ENCODE results near the gene KRTAP10-3. TPM values are rescaled to one million over a fixed set of nuclear protein-coding genes. Genes with fewer than 3 reads are reported as not detected.

Gene KRTAP10-3
- total RNA-seq, 1 experiment from 2014 or later, result not detected

GRCh38 chr21:44517175-44517899 lies 41.3 kb downstream of the KRTAP10-3 start:
- DNase-seq (ENCODE audit: low read depth, low spot score), result no peak
- Histone ChIP-seq H3K27me3 (ENCODE audit: control insufficient read depth, insufficient read depth, low read length) (no peaks in the 10 kb centered on the region), H3K4me3 (ENCODE audit: low read depth in 2 of 2, low read length in 2 of 2) (peak overlapping the region in 1 of 2 experiments; percentile 36; a peak in 1 of 4 replicates), H3K36me3 (ENCODE audit: control insufficient read depth, insufficient read depth, low read length) (peaks cover 2% of the 10 kb centered on the region; the same call in 1 of the 2 replicates), H3K9me3 (ENCODE audit: control insufficient read depth, insufficient read depth, low read depth, low read length) (no peaks in the 10 kb centered on the region), H3K4me1 (ENCODE audit: control insufficient read depth, insufficient read depth, low read length) (no peaks in the 10 kb centered on the region), H3K27ac (ENCODE audit: low read length) (no peak overlapping the region)
- ChIA-PET CTCF (no interaction called here), POLR2A (no interaction called here)
- in situ Hi-C loops (cut with HindIII; ENCODE audit: low pct_unique_long_range_greater_than_20kb, low sequenced_read_pairs), result no loop called here
- TF ChIP-seq TCF7L2 (IDR thresholded peaks at IDR 0.05; ENCODE audit: low read depth, low read length) (no peak), SIN3A (IDR thresholded peaks at IDR 0.05; ENCODE audit: borderline replicate concordance, insufficient read depth, low read depth, low read length) (no peak), POLR2AphosphoS5 (IDR thresholded peaks at IDR 0.05; ENCODE audit: low read depth, low read length) (no peak), REST (IDR thresholded peaks at IDR 0.05; ENCODE audit: insufficient read depth in 1 of 2, low read depth in 2 of 2, low read length in 1 of 2) (no peak), CTCF (IDR thresholded peaks at IDR 0.05) (no peak)
- ATAC-seq, result no peak
- intact Hi-C loops (cut with micrococcal nuclease; ENCODE audit: unreplicated experiment), result loop anchor here (10.0 kb wide), 1 partner anchor 267 kb away; no protein-coding TSS in a partner anchor
- no TSS peak for BruUV-seq (replicated peaks)

GRCh38 chr21:44516828-44517174 lies 41.8 kb downstream of the KRTAP10-3 start:
- TF ChIP-seq TCF7L2 (IDR thresholded peaks at IDR 0.05; ENCODE audit: low read depth, low read length), result no peak
- in situ Hi-C loops (cut with HindIII; ENCODE audit: low pct_unique_long_range_greater_than_20kb, low sequenced_read_pairs) (no loop called here), intact Hi-C loops (cut with micrococcal nuclease; ENCODE audit: unreplicated experiment) (loop anchor here (10.0 kb wide), 1 partner anchor 268 kb away; no protein-coding TSS in a partner anchor)
- Histone ChIP-seq H3K4me1 (ENCODE audit: control insufficient read depth, insufficient read depth, low read length) (no peaks in the 10 kb centered on the region), H3K4me3 (ENCODE audit: low read depth in 2 of 2, low read length in 2 of 2) (peak overlapping the region in 1 of 2 experiments; percentile 18; a peak in 1 of 4 replicates), H3K27me3 (ENCODE audit: control insufficient read depth, insufficient read depth, low read length) (no peaks in the 10 kb centered on the region), H3K36me3 (ENCODE audit: control insufficient read depth, insufficient read depth, low read length) (peaks cover 2% of the 10 kb centered on the region; the same call in 1 of the 2 replicates), H3K27ac (ENCODE audit: low read length) (no peak overlapping the region), H3K9me3 (ENCODE audit: control insufficient read depth, insufficient read depth, low read depth, low read length) (no peaks in the 10 kb centered on the region)
- CTCF ChIA-PET, result no interaction called here
- POLR2A ChIA-PET, result no interaction called here
- DNase-seq (ENCODE audit: low read depth, low spot score) (no peak), ATAC-seq (no peak)
- BruUV-seq (replicated peaks), result no TSS peak

- no peaks in the 10 kb centered on the region for H3K4me1 ChIP-seq (ENCODE audit: control insufficient read depth, insufficient read depth, low read length)
- DNase-seq (ENCODE audit: low read depth, low spot score) (no peak), ATAC-seq (no peak)
- in situ Hi-C loops (cut with HindIII; ENCODE audit: low pct_unique_long_range_greater_than_20kb, low sequenced_read_pairs) (no loop called here), intact Hi-C loops (cut with micrococcal nuclease; ENCODE audit: unreplicated experiment) (loop anchor here (10.0 kb wide), 1 partner anchor 268 kb away; no protein-coding TSS in a partner anchor)
- no TSS peak for BruUV-seq (replicated peaks)
- H3K9me3 ChIP-seq (ENCODE audit: control insufficient read depth, insufficient read depth, low read depth, low read length), result no peaks in the 10 kb centered on the region
- TF ChIP-seq TCF7L2 (IDR thresholded peaks at IDR 0.05; ENCODE audit: low read depth, low read length) (no peak), REST (IDR thresholded peaks at IDR 0.05; ENCODE audit: insufficient read depth in 1 of 2, low read depth in 2 of 2, low read length in 1 of 2) (no peak), CTCF (IDR thresholded peaks at IDR 0.05) (no peak), SIN3A (IDR thresholded peaks at IDR 0.05; ENCODE audit: borderline replicate concordance, insufficient read depth, low read depth, low read length) (no peak), POLR2AphosphoS5 (IDR thresholded peaks at IDR 0.05; ENCODE audit: low read depth, low read length) (no peak)
- no peak overlapping the region for H3K4me3 ChIP-seq (ENCODE audit: low read depth in 2 of 2, low read length in 2 of 2)
- CTCF ChIA-PET, result no interaction called here
- H3K36me3 ChIP-seq (ENCODE audit: control insufficient read depth, insufficient read depth, low read length), result peaks cover 2% of the 10 kb centered on the region; the same call in 1 of the 2 replicates
- no peak overlapping the region for H3K27ac ChIP-seq (ENCODE audit: low read length)
- POLR2A ChIA-PET, result no interaction called here
- H3K27me3 ChIP-seq (ENCODE audit: control insufficient read depth, insufficient read depth, low read length), result no peaks in the 10 kb centered on the region
These were observed 42.3 kb downstream of the KRTAP10-3 start for GRCh38 chr21:44516342-44516741.
